ENCODE measurements around the gene SLC25A10.

DNA sequence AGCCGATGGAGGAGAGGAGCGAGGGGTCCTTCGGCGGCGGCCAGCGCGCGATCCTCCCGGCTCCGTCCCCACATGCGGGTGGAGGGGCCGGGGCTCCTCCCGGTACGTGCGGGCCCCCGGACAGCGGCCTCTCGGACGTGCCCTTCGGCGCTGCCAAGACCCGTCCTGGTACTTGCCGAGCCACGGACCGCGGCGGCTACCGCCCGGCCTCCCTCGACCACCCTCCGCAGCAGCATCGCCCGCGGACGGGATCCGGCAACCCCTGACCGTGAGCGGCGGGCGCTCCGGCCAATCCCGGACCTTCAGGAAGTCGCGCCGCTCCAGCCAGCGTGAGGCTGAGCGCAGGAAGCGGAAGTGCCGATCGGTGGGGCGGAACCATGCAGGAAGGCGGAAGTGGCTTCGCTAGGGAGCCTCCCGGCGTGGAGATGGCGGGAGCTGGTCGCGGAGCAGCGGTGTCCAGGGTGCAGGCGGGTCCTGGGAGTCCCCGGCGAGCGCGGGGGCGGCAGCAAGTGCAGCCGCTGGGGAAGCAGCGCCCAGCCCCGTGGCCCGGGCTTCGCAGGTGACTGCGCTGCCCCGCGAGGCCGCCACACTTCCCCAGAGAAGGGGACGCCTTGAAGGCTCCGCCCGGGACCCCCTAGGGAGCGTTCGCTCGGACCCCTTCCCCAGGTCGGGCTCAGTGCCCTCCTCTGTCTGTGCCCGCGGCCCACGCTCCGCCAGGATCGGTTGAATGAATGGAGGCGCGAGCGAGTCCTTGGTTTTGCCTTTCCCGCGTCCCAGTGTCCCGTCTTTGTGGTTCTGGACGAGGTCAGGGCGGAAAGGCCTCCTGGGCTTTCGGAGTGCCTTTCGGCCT lies 45.5 kb upstream of the SLC25A10 start, which contains the start of the genes CCDC137 and OXLD1:
- TF ChIP-seq, protein P1, sequence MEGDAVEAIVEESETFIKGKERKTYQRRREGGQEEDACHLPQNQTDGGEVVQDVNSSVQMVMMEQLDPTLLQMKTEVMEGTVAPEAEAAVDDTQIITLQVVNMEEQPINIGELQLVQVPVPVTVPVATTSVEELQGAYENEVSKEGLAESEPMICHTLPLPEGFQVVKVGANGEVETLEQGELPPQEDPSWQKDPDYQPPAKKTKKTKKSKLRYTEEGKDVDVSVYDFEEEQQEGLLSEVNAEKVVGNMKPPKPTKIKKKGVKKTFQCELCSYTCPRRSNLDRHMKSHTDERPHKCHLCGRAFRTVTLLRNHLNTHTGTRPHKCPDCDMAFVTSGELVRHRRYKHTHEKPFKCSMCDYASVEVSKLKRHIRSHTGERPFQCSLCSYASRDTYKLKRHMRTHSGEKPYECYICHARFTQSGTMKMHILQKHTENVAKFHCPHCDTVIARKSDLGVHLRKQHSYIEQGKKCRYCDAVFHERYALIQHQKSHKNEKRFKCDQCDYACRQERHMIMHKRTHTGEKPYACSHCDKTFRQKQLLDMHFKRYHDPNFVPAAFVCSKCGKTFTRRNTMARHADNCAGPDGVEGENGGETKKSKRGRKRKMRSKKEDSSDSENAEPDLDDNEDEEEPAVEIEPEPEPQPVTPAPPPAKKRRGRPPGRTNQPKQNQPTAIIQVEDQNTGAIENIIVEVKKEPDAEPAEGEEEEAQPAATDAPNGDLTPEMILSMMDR (IDR thresholded peaks at IDR 0.05; ENCODE audit: low read length): no peak
- TF ChIP-seq EZH2phosphoT487 (IDR thresholded peaks at IDR 0.05; ENCODE audit: low read length): no peak
- no peak for TF ChIP-seq EZH2 (optimal IDR thresholded peaks at IDR 0.05; ENCODE audit: low read depth, low read length)

All from MM.1S (cell line).